Dedifferentiated amniotic fluid mesenchymal stem cell (primary cell): ENCODE results near the gene HMGCLL1.

Source experiments
- DNase-seq: peaks from one replicate; pipeline ENCODE4 v3.0.0-alpha.2; 2016; ENCODE audit errors: extremely low spot score

The HMGCLL1 gene

DNA sequence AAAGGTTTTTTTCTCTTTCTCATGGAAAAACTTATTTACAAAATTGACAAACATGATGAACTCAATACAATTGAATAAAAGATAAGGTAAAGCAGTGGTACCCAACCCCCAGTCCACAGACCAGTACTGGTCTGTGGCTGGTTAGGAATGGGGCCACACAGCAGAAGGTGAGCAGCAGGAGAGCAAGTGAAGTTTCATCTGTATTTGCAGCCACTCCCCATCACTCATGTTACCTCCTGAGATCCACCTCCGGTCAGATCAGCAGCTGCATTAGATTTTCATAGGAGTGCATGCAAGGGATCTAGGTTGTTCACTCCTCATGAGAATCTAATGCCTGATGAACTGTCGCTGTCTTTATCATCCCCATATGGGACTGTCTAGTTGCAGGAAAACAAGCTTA is 47.5 kb downstream of the HMGCLL1 start:
- DNase-seq: no peak

DNA sequence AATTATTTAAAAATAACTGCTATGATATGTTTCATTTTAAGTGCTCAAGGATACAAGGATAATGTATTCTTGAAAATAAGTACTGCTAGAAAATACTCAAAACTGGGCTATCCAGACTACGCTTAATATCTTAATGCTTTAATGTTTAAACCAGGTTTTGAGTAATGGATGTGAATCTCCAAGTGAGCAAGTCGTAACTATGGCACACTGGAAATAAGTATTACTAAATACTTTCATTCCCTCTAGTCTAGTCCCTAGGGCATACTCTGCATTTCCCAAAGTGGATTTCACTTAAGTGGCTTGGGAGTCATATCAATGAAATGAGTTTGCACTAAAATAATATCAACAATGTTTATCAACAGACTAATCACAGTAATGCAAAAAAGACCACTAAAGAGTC is 48.1 kb downstream of the HMGCLL1 start:
- DNase-seq: no peak

DNA sequence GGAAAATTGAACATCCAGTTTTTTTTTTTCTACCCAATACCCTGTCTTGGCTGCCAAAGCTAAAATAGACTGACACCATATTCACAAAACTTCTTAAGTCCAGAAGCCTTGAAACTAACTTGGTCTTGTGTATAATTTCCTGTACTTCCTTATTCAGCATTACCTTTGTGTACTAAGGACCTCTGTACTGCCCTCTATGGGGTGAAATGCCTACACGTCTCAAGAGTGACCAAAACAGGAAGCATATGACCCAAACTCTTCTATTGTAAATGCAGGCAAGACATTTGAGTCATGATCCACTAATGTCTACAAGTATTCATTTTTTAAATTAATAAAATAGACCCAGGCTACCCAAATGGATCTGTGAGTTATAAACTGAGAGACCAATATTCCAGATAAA is 50.4 kb downstream of the HMGCLL1 start:
- DNase-seq: no peak

DNA sequence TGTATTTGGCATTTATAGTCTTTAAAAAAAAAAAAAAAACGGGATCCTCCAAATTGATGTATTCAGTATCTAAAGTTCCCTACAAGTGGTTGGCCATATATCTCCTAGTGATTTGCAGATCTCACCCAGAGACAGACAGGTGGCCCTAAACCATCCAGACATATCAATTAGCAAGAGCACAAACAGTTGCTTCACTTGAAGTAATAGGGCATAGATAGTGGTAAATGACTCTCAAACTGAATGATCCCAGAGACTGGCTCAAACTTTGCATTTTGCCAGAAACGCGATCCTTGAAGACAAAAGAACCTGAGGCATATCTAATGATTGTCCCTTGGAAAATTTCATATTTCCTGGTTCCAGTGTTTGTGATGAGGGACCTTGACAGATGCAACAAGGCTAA is 54.6 kb downstream of the HMGCLL1 start:
- DNase-seq: no peak

DNA sequence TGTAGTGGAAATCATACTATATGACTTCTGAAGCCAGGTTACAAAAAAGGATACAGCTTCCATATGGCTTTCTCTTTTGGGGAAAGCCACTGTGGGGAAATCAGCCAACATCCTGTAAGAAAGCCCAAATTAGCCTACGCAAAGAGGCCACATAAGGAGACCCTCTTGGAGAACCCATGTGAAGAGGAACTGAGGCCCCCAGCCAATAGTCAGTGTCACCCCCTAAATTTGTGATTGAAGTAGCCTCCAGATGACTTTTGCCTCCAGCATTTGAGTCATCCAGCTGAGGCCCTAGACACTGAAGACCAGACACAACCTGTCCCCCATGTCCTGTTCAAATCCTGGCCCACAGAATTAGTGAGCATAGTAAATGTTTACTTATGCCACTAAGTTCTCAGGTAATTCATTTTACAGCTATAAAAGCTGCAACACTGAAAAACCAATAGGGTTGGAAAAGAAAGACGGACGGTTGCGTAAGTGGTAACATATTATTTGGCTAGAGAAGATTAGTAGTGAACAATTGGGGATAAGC is 60.4 kb downstream of the HMGCLL1 start:
- no peak for DNase-seq

DNA sequence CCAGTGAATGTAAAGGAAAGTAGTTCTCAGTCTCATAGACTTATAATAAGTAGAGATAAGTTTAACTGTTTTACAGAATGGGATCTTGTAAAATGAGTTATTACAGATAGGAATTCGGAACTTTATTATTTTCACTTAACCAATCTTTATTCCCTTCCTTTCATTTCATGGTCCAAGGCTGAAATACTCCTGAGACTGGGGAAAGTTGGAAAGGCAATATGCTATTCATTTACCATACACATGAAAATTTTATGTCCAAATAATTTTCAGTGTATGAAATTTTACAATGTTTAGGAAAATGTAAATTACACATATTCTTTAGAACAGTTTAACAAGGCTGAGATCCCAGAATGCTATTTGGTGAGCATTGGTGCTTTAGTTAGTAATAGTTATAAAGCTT is 62.3 kb downstream of the HMGCLL1 start:
- no peak for DNase-seq

DNA sequence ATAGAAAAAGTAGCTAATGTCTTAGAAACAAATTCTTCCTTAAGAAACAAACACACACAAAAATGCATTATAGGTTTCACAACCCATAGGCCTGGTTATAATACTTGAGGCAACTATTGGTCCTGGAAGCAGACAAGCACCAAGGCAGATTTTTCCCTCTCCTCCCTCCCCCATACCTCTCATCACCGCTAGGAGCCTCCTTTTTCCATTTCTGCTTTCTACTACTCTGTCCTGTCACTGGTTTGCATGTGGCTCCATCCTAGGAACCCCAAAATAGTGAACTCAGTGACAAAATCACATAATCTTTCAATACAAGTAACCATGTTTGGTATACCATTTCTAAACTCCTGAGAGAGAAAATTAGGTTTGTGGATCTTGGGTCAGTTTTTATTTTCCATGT is 66.1 kb downstream of the HMGCLL1 start:
- no peak for DNase-seq

DNA sequence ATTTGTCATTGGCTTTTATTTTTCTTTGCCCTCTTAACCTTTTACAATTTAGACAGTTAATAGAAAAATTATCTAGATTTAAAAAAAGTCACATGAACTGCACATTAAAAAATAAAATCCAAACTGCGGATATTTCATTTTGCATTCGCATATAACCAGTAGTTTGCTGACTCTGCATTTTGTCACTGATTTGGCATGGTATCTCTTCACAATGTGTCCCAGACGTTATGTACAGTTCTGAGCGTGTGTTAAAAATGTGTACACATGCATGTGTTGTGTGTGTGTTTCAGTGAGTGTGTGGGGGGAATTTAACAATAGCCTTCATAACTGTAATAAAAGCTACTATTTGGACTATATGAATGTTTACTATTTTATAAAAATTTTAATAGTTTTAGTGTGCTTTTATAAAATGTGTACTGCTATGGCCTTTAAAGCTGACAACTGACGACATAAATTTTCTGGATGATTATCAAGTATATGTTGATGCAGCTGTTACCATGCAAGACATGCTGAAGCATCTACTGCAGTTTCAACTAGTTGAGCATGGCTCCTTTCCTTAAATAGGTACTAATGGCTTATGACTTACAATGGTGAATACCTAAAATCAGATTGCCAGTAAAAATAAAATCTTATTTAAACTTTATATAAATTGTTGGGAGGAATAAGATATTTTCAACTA is 67.7 kb downstream of the HMGCLL1 start:
- no peak for DNase-seq

DNA sequence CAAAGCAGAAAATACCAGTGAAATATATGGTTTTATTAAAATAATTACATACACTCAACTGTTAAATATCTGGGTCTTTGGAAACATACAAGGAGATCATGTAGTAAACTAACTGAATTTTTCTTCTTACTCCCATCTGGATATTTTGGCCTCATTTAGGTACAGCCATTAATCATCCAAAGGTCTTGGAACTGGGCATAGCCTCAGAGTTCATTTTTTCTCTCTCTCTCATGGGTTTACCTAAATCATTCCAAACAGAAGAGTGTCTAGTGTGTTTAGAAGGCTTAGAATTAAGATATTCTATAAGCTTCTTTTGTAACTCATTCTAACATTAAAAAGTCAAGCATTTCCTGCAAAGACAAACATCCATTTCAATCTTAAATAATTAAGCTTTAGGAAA is 79.4 kb downstream of the HMGCLL1 start:
- DNase-seq: no peak

DNA sequence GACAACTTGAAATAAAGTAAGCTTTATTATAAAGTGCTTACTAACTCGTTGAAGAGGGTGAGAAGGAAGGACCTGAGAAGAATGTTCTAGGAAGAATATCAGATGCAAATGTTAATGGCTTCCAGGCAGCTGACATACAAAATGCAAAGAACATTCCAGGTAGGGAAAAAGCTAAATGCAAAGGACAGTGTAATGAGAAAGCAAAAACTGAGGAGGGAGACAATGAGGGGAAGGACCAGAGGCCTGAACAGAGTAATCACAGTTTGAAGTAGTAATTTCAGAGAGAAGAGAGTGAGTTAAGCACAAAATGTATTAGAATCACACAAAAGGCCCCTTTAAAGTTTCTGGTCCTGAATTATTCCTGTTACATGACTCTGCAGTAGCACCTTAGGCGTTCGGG is 81.3 kb downstream of the HMGCLL1 start:
- no peak for DNase-seq

DNA sequence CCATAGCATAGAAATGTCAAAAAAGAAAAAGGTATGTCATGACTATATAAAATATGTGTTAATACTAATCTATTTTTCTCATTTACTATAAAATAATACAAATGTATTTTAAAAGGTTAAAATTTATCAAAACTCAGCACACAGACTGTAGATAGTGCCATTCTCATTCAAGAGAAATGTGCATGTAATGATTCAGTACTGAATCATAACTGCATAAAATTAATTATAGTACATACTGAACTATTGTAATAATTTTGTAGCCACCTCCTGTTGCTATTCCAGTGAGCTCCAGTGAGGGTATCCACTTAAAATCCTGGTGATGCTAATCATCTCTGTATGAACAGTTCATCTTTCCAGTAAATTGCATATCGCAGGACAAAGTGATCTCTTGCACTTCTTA is 82.8 kb downstream of the HMGCLL1 start:
- no peak for DNase-seq

DNA sequence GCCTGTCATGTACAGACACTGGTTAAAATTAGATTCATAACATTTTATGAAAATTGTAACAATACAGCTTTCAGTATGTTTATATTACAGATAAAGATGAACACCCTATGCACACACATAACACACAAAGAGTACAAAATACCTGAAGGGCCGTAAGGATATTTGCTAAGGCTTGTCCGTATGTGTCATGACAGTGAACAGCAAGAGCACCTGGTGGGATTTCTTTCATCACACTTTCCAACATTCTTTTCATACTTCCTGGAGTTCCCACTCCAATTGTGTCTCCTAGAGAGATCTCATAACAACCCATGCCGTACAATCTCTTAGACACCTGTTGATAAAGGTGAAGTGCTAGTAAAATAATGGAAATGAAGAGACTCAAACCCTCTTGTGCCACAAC is 83.7 kb downstream of the HMGCLL1 start:
- no peak for DNase-seq

DNA sequence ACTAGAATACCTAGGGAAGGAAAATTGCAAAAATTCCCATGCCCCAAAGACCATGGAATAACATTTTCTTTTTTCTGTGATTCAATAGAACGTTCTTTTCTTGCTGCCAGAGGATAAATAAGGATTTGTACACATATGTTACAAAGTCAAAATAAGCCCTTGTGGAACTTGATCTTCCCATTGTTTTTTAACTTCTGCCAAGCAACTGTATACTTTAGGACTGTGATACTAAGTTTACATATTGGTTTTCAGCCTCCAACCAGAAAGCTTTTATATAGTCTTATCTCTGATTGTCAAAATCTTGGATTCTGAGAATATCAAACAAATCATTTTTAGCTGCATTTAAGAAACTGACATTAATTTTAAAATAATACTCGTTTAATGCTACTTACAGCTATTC is 84.6 kb downstream of the HMGCLL1 start:
- no peak for DNase-seq

DNA sequence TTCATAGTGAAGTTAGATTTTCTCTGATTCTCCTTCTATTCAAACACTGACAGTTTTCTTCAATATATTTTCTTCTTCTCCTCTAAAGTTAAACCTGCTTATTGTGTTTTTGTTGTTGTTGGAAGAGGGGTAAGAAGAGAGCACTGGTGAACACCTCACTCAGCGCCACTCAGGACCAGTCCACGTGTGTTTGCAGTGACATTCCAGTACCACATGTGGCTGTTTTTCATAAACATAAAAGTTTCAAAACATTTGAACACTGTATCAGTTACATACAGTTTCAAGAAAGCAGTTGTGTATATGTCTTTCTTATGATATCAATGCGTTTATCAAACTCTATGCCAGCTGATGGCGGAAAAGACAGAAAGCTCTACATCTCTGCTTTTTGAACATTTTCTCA is 86.7 kb downstream of the HMGCLL1 start:
- no peak for DNase-seq

DNA sequence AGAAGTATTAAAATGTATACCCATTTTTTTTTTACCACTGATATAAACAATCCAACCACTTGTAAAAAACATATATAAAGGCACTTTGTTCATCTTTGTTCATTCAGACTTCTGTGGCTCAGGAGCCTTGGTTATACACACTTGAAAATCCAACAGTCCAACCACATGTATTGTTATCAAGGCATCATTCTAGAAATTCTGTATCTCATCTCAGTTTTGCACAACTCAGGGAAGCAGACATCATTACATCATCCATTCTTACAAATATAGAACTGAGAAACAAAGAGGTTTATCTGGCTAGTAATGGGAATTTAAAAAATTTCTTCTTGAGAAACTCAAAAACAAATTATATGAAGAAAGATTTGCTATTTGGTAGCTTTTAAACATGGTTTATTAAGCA is 88.1 kb downstream of the HMGCLL1 start:
- no peak for DNase-seq

DNA sequence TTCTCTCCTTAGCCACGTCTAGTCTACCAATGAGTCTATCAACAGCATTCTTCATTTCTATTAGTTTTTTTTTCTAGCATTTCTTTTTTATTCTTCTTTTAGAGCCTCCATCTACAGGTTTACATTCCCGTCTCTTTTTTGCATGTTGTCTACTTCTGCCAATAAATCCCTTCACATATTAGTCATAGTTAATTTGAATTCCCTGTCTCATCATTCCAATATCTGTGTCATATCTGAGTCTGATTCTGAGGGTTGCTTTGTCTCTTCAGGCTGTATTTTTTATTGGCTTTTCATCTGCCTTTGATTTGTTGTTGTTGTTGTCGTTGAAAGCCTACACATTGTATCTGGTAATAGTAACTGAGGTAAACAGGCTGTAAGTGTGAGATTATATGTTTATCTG is 104.6 kb downstream of the HMGCLL1 start:
- DNase-seq: no peak

DNA sequence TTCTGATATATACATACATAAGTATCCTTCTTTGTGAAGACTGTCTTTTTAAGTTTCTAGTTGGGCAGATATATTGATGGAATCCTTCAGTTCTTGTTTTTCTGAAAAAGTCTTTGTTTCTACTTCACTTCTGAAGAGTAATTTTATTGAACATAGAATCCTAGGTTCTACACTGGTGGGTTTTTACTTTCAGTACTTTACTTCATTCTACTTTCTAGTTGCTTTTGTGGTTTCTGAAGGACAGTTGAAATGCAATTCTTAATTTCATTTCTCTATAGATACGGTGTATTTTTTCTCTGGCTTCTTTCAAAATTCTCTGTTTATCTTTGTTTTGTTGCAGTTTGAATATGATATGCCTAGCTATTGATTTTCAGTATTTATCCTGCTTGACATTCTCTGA is 105.3 kb downstream of the HMGCLL1 start:
- no peak for DNase-seq

DNA sequence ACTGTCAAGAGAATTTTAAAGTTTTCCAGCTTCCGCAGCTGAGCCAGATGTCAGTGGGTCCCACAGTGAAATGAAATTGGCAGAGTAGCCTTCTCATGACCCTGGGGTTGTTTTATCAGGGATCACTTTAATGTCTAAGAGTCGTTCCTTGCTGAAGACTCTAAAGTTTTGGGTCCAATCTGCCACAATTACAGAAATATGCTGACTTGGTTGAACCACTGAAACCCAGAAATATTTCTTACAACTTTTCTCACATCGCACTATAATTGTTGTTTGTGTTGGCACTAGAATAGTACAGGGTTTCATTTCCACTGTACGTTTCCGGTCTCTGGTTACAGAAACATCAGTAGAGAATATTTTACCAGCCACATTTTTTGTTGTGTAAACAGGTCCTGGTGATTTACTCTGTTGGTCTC is 109.0 kb downstream of the HMGCLL1 start:
- DNase-seq: no peak

DNA sequence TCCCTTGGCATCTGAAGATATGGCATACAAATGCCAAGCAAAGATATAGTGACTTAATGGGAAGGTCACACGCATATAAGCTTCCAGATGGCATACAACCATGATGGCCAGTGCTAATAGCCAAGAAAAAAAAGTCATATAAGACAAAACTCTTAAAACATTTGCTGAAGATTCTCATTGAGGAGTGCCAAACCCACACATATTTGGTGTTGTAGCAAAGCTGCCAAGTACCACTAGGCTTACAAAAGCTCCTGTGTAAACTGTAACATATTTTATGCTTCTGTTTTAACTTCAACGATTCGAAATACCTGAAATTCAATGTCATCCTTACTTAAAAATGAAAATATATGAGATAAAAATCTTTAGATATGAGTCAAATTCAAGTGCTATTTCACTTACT is 123.0 kb downstream of the HMGCLL1 start:
- no peak for DNase-seq

DNA sequence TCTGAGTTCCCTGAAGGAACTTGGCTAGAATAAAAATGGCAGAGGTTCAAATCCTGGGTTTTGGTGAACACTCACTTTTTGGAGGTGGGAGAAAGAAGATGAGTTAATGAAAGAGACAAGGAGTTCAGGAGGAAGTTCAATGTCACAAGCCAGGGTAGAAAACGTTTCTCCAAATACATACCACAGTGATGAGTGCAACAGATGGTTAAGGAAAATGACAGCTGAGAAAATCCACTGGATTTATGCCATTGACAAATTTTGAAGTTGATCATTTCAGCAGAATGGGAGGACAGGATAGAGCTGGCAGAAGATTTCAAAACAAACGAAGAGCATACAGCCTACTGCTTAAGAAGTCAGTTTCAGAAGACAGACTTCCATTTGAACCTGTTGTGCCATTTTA is 129.0 kb downstream of the HMGCLL1 start:
- no peak for DNase-seq

DNA sequence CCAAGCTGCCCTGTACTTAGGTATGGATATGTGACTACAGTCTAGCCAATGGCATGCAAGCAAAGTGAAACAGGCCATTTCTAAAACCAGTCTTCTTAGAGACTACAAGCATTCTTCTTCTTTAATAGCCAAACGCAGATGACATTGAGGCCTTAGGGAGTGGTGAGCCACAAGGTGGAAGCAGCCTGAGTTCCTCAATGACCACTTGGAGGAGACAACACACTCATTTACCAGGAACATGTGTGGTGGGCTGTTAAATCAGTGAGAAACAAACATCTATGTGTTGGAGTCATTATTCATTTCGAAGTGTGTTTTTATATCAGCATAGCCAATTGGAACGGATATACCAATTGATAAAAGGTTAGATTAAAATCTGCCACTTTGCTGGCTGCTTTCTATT is 129.8 kb downstream of the HMGCLL1 start:
- DNase-seq: no peak

DNA sequence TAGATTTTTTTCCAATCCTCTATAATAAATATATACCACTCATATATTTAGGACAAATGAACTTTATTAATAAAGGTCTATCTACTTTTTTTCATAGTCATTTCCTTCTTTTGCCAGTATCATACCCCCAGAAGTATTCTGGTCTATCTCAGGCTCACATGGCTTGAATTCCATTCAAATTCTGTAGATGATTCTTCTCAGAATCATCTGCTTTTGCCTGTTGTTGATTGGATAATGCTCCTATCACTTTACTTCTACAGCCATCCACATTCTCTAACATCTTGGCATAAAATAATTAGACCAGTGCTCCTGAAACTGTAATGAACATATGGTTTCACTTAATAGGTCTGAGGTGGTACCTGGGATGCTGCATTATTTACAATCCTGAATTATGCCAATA is 130.5 kb downstream of the HMGCLL1 start:
- DNase-seq: no peak

DNA sequence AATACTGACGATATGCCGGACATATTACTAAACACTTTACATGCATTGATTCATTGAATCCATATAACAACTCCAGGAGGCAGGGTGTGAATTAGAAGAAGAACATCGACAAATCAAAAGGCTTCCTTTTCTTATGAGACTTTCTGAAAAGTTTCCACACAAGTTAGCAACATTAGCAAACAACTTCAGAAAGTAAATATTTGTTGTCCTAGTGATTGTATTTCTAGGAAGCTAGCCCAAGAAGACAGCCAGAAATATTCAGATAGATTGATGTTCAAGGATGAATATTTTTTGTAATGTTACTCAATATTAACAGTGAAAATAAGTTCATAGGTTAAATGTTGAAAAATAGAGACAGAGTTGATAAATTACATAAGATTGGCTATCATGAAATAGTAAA is 131.1 kb downstream of the HMGCLL1 start:
- no peak for DNase-seq

DNA sequence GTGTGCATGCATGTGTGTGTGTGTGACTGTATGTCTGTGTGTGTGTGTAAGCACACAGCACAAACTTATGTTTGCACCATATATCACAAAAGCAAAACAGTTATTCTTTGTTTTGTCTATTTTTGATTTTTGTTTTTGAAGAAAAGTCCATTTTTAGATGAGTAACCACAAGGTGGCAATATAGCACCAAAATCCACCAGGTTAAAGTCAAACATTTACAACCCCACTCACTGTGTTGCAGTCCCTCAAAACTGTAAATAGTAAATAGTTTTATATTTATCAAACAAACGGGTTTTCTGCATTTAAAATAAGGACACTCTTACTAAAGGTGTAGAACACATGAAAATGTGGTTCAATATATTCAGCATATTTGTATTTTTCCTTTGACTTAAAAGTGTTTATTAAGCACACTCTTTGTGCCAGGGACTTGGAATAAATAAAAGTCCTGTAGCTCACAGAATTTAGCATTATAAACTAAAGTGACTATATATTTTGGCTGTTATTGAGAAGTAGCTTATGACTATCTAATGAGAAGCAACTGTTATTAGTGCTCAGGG is 133.3 kb downstream of the HMGCLL1 start:
- DNase-seq: peak; percentile 55
